NT2/D1 (cell line): ENCODE measurements around the gene PITPNM2.

Experiments used
- YY1 ChIP-seq: IDR thresholded peaks from 2 replicates; pipeline ENCODE4 v1.6.1; 2011; ENCODE audit not compliant: insufficient read length, insufficient read depth
- ZNF274 ChIP-seq: IDR thresholded peaks from 2 replicates; pipeline ENCODE4 v1.6.1; 2011; ENCODE audit warnings: mild to moderate bottlenecking, low read depth, low read length

DNA sequence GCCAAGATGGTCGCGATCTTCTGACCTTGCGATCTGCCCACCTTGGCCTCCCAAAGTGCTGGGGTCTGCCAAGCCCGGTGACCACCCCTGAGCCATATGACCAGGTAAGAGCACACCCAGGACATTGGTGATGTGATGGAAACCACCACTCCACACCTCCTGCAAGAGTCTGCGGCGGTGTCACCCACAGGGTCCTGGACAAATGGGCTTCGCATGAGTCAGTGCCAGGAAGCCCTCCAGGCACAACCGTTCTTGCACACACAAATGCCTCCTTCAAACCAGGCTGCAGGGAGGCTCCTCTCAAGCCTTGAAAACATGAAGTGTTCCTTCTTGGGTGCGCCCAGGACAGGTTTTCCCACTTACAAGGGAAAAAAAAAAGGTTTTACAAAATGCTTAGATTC lies 16.6 kb downstream of the PITPNM2 start:
- TF ChIP-seq YY1: no peak
- TF ChIP-seq ZNF274: no peak
